ENCODE results near the gene ABCG5.

The ABCG5 gene

DNA sequence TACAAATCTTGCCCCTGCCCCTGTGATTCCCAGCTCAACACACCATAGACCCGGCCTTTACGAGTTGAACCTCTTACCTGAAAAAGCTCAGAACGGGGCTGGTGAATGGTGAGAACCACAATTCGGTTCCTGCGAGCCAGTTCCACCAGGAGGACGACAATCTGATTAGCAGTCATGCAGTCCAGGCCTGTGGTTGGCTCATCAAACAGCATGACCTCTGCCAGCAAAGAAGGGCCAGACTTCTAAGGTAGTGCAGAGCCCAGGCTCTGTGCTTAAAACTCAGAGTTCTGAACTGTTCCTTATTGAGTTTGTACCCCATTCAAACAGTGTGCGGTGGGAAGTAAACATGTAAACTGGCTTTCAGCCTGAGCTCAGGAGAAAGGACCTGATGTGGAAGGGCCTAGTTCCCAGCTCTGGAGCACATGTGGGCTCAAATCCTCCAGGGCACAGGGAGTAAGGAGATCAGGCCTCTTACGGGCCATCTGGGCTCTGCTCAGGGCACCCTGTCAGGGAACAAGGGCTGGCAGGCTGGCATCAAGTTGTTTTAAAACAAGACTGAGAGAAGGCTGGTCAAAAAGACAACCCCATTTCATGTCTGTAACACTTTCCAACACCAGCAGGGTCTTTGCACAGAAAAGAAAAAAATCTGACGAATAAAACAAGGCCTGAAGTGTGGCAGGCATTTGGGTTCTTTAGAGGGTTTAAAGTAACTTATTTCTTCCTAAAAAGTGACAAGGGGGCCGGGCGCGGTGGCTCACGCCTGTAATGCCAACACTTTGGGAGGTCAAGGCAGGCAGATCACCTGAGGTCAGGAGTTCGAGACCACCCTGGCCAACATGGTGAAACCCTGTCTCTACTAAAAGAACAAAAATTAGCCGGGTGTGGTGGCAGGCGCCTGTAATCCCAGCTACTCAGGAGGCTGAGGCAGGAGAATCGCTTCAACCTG is 12.1 kb downstream of the ABCG5 start:
- Mint-ChIP-seq H3K27me3 (peaks cover 35% of the 10 kb centered on the region), H3K9me3 (no peaks in the 10 kb centered on the region), H3K4me1 (peaks cover 5% of the 10 kb centered on the region), H3K4me3 (no peak overlapping the region), H3K36me3 (no peaks in the 10 kb centered on the region), H3K27ac (no peak overlapping the region)
- ATAC-seq = no peak

DNA sequence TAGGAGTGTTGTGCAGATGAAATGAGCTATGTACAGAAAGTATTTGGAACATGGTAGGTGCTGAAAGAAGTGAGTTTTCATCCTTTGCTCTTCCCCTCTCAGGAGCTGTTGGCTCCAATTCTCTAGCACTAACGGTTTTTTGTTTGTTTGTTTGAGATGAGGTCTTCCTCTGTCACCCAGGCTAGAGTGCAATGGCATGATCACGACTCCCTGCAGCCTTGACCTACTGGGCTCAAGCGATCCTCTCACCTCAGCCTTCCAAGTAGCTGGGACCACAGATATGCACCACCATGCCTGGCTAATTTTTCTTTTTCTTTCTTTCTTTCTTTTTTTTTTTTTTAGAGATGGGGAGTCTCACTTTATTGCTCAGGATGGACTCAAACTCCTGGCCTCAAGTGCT is 12.8 kb downstream of the ABCG5 start:
- Mint-ChIP-seq H3K27me3 (peaks cover 32% of the 10 kb centered on the region), H3K4me1 (no peaks in the 10 kb centered on the region), H3K9me3 (no peaks in the 10 kb centered on the region), H3K36me3 (no peaks in the 10 kb centered on the region), H3K4me3 (no peak overlapping the region), H3K27ac (no peak overlapping the region)
- no peak for ATAC-seq

DNA sequence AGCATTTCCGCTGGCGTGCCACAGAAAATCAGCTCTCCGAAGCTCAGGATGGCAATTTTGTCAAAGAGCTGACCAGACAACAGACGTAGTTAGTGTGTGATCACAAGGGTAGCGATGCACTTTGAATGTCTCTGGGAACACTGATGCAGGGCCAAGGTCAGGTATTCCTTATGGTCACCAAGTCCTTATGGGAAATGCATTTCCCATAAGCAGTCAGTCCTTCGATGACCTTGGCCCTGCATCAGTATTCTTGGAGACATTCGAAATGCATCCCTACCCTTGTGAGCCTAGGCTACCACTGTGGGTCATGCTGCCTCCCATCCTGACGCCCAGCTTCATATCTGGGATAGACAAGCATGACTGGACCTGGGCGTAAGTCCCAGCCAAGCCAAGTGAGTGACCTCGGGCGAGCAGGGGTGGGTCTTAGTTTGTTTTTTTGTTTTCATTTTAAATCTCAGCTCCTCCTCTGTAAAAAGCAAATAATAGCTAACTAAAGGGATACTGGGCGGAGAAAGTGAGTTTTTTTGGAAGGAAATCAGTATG is 13.6 kb downstream of the ABCG5 start:
- H3K4me3 Mint-ChIP-seq = no peak overlapping the region
- H3K27me3 Mint-ChIP-seq = peaks cover 23% of the 10 kb centered on the region

DNA sequence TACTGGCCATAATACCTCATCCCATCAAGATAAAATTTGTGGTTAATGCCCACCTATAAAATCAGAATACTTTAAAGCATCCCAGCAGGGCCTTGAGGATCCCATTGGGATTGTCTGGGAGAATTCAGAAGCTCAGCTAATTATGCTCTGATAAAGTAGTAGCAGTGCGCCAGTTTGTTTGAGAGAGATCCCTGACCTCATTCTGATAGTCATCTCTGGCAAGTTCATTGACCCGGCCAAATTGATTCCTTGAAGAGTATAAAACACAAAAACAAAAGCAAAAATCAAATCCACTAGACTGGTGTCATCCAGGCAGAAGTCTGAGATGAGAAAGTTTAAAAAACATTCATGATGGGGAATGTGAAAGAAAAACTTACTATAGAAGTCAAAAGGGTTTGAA is 14.1 kb downstream of the ABCG5 start:
- no peak overlapping the region for H3K27ac Mint-ChIP-seq
- no peak for ATAC-seq
- H3K4me1 Mint-ChIP-seq = no peaks in the 10 kb centered on the region
- H3K27me3 Mint-ChIP-seq = peaks cover 20% of the 10 kb centered on the region
- no peaks in the 10 kb centered on the region for H3K36me3 Mint-ChIP-seq
- no peak overlapping the region for H3K4me3 Mint-ChIP-seq
- no peaks in the 10 kb centered on the region for H3K9me3 Mint-ChIP-seq

More for the DNA sequence above, 13.6 kb downstream of the ABCG5 start:
- H3K4me1 Mint-ChIP-seq = no peaks in the 10 kb centered on the region
- no peak overlapping the region for H3K27ac Mint-ChIP-seq
- no peak for ATAC-seq
- H3K9me3 Mint-ChIP-seq = no peaks in the 10 kb centered on the region
- H3K36me3 Mint-ChIP-seq = no peaks in the 10 kb centered on the region

DNA sequence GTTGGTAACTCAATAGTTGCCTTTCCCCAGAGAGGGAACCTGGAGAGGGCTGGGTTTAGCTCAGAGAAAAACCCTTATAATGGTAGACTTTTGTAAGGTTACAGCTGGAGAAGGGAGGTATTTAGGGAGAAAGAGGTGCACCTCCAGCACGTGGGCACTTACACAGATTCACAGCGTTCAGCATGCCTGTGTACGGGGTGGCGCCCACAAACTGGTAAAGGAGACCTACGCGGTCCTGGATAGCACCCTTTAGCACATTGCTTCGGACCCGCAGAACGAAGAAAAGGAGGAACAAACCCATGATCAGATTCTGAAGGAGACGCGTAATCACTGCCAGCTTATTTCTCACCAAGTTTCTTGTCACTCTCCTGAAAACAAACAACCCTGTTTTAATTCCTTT is 14.9 kb downstream of the ABCG5 start:
- peaks cover 14% of the 10 kb centered on the region for H3K27me3 Mint-ChIP-seq
- no peaks in the 10 kb centered on the region for H3K9me3 Mint-ChIP-seq
- H3K4me1 Mint-ChIP-seq = no peaks in the 10 kb centered on the region
- H3K36me3 Mint-ChIP-seq = no peaks in the 10 kb centered on the region
- ATAC-seq = no peak
- H3K4me3 Mint-ChIP-seq = no peak overlapping the region
- H3K27ac Mint-ChIP-seq = no peak overlapping the region

DNA sequence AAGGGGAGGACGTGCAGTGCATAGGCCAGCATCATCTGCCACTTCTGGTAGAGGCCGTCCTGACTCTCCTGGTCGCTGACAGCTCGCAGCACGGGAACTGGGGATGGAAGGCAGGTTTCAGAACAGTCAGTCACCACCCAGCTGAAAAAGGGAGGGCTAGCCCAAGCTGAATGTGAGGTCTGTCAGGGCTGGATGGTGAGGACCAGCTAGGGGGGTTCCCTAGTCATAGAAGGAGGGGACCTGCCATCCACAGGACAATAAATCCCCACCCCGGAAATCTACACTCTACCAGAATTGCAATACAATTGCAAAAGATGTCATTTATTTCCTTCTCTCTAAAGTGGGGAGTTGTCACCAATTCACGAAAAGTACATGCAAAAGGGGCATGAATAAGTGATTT is 15.8 kb downstream of the ABCG5 start:
- Mint-ChIP-seq H3K27ac (no peak overlapping the region), H3K9me3 (no peaks in the 10 kb centered on the region), H3K36me3 (no peaks in the 10 kb centered on the region), H3K27me3 (peaks cover 14% of the 10 kb centered on the region), H3K4me1 (no peaks in the 10 kb centered on the region), H3K4me3 (no peak overlapping the region)
- ATAC-seq = no peak

DNA sequence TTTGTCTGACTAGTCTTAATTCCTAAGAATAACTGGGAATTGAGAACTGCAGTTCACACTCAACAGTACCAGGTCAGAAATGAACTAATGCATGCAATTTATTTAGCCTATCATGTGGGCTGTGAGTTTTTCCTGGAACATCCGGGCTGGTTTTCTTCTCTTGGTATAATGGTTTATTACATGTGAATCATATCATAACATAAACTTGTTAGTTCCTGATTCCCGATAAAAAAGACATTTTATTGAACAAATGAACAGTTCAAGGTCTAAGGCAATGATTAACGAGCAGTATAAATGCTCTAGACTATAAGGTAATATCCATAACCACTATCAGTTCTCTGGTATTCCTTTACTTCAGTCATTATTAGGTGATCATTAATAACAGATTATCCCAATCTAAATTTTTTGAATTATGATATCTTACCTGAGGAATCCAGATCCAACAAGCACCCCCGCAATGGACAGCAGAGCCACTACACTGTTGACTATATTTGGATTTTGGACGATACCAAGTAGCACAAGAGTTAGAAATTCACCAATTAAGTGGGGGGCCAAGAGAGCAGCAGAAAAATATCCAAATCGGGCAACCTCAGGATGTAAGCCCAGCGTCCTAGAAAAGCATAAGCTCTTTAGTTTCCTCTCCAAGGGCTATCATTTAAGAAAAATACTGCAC is 19.0 kb downstream of the ABCG5 start:
- no peak overlapping the region for H3K4me3 Mint-ChIP-seq

DNA sequence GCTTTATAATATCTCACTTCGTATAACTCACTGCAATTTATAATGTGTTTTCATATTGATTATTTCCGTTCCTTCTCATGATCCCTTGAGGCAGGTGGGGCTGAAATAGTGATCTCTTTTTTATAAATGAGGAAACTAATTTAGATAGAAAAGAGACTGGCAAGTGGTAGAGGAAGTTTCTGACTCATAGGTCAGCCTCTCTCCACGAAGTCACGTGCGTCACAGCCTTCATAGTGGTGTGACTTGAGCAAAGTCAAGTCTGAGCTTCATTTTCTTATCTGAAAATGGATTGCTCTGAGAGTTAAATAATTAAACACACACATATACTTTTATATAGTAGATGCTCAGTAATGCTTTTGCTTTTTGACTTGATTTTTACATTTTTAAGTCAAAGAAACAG is 19.9 kb downstream of the ABCG5 start:
- ATAC-seq = peak; percentile 82
- Mint-ChIP-seq H3K36me3 (peaks cover 5% of the 10 kb centered on the region), H3K27ac (no peak overlapping the region), H3K4me3 (no peak overlapping the region), H3K4me1 (no peaks in the 10 kb centered on the region), H3K9me3 (peaks cover 3% of the 10 kb centered on the region), H3K27me3 (peaks cover 14% of the 10 kb centered on the region)

More for the DNA sequence above, 19.0 kb downstream of the ABCG5 start:
- Mint-ChIP-seq H3K36me3 (peaks cover 5% of the 10 kb centered on the region), H3K27ac (no peak overlapping the region), H3K9me3 (peaks cover 3% of the 10 kb centered on the region), H3K27me3 (peaks cover 14% of the 10 kb centered on the region), H3K4me1 (no peaks in the 10 kb centered on the region)
- ATAC-seq = no peak

DNA sequence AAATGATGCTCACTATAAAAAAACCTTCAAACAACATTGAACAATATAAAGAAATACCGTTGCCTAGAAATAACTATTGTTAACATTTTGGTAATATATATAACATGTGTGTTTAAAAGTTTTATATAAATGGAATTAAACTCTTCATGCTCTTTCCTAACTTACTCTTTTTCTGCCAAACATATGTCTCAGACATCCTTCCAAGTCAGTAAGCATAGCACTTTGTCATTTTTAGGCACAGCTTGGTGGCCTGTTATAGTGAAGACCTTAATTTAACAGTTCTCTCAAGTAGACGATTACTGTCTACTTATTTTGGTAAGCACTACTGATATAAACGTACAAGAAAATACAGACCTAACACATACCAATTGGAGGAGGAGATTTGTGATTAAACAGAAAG is 23.9 kb downstream of the ABCG5 start:
- Mint-ChIP-seq H3K27me3 (no peaks in the 10 kb centered on the region), H3K4me1 (no peaks in the 10 kb centered on the region), H3K27ac (no peak overlapping the region), H3K36me3 (peaks cover 5% of the 10 kb centered on the region), H3K4me3 (no peak overlapping the region), H3K9me3 (peaks cover 3% of the 10 kb centered on the region)
- no peak for ATAC-seq

DNA sequence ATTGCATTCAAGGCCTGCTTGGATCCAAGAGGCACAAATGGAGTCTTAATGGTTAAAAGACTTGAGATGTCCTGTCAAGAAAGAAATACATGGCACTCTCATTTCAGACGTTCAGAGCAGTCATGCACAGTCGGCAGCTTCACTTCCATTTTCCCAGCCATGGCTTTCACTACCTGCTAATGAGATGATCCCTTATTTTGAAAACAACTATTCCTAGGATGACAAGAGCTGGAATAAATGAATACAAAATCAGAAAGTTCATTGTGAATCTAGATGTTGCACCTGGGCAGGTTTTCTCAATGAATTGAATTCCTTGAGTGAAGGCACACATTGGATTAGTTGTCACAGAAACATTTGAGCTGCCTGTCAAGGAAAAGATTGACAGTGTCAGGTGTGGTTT is 25.7 kb downstream of the ABCG5 start:
- H3K36me3 Mint-ChIP-seq = peaks cover 5% of the 10 kb centered on the region
- H3K9me3 Mint-ChIP-seq = peaks cover 3% of the 10 kb centered on the region
- H3K4me3 Mint-ChIP-seq = no peak overlapping the region
- H3K4me1 Mint-ChIP-seq = no peaks in the 10 kb centered on the region
- no peak overlapping the region for H3K27ac Mint-ChIP-seq
- H3K27me3 Mint-ChIP-seq = no peaks in the 10 kb centered on the region
- ATAC-seq = no peak

DNA sequence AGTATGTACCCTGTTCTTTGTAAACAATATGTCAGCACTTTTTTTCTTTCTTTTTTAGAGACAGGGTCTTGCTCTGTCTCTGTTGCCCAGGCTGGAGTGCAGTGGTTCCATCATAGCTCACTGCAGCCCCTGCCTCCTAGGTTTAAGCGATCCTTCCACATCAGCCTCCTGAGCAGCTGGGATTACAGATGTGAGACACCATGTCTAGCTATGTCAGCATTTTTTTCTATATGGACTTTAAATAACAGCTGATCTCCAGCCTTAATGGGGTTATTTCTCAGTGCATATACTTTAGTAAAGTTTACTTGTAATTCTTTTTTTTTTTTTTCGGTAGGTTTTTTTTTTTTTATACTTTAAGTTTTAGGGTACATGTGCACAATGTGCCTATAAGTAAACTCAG is 26.6 kb downstream of the ABCG5 start:
- no peaks in the 10 kb centered on the region for H3K4me1 Mint-ChIP-seq
- peaks cover 3% of the 10 kb centered on the region for H3K9me3 Mint-ChIP-seq
- no peak for ATAC-seq
- no peak overlapping the region for H3K4me3 Mint-ChIP-seq
- H3K36me3 Mint-ChIP-seq = peaks cover 10% of the 10 kb centered on the region
- no peak overlapping the region for H3K27ac Mint-ChIP-seq
- H3K27me3 Mint-ChIP-seq = no peaks in the 10 kb centered on the region

DNA sequence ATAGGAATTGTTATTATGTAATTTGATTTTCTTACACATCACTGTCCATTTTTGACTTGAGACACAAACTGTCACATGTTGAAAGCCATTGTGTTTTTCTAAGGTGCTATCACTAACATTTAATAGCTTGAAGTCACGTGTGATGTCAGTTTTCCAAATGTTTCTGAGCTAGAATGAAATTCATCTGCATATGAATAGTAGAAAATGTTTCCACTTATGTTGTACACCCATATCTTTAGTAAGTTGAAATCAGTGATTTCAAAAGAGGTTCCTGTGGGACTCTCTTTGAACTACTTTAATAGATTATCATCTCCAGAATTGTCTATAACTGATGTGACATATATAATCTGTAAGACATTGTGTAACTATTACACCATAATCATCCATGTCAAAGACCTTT is 27.8 kb downstream of the ABCG5 start:
- H3K9me3 Mint-ChIP-seq = peaks cover 3% of the 10 kb centered on the region
- no peaks in the 10 kb centered on the region for H3K27me3 Mint-ChIP-seq
- H3K36me3 Mint-ChIP-seq = peaks cover 10% of the 10 kb centered on the region
- H3K4me3 Mint-ChIP-seq = no peak overlapping the region
- no peak overlapping the region for H3K27ac Mint-ChIP-seq
- H3K4me1 Mint-ChIP-seq = no peaks in the 10 kb centered on the region
- ATAC-seq = no peak

DNA sequence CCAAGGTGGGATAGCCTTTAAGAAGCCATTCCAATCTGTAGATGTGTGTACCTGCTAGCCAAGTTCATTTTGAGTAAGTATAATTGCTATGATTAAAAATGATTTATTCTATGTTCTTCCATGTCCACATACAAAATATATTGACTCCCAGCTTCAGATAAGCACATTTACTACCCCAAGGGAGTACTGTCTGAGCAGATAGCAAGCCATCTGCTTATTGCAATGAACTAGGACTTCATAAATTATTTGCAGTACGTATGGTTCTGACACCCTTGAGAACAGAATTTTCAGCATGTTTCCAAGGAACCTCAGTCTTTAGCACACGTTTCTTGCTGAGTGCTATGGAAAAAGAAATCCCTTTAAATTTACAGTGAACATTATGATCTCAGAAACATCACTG is 28.2 kb downstream of the ABCG5 start:
- peaks cover 1% of the 10 kb centered on the region for H3K9me3 Mint-ChIP-seq
- H3K4me1 Mint-ChIP-seq = no peaks in the 10 kb centered on the region
- no peak for ATAC-seq
- H3K27me3 Mint-ChIP-seq = no peaks in the 10 kb centered on the region
- H3K36me3 Mint-ChIP-seq = peaks cover 7% of the 10 kb centered on the region
- no peak overlapping the region for H3K4me3 Mint-ChIP-seq
- no peak overlapping the region for H3K27ac Mint-ChIP-seq

DNA sequence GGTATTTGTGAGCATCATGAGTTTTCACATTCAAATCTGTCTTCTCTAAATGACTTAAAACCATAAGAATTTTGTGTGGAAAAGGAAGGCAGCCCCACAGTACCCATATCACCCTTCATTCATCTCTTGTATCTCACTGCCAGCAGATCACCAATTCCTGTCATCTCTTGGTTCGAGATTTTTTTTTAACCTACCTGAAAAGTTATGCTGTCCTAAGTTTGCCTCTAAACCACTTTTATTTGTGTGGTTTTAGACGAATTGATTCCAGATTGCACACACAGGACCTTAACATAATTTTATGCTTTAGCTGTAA is 32.0 kb downstream of the ABCG5 start:
- ATAC-seq = no peak
- Mint-ChIP-seq H3K36me3 (peaks cover 15% of the 10 kb centered on the region), H3K4me1 (no peaks in the 10 kb centered on the region), H3K27me3 (no peaks in the 10 kb centered on the region), H3K27ac (no peak overlapping the region), H3K4me3 (no peak overlapping the region), H3K9me3 (no peaks in the 10 kb centered on the region)

DNA sequence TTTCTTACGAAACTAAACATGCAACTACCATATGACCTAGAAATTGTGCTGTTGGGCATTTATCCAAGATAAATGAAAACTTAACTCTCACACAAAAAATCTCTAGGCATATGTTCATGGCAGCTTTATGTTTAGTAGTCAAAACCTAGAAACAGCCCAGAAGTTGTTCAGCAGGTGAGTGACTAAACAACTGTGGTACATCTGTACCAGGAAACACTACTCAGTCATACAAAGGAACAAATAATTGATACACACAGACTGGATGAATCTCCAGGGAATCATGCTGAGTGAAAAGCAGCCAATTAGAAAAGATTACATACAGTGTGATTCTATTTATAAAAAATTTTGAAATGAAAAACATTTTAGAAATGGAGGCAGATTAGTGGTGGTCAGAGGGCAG is 35.5 kb downstream of the ABCG5 start:
- Mint-ChIP-seq H3K9me3 (no peaks in the 10 kb centered on the region), H3K4me1 (no peaks in the 10 kb centered on the region), H3K27me3 (no peaks in the 10 kb centered on the region), H3K4me3 (no peak overlapping the region), H3K27ac (no peak overlapping the region), H3K36me3 (peaks cover 15% of the 10 kb centered on the region)
- no peak for ATAC-seq

DNA sequence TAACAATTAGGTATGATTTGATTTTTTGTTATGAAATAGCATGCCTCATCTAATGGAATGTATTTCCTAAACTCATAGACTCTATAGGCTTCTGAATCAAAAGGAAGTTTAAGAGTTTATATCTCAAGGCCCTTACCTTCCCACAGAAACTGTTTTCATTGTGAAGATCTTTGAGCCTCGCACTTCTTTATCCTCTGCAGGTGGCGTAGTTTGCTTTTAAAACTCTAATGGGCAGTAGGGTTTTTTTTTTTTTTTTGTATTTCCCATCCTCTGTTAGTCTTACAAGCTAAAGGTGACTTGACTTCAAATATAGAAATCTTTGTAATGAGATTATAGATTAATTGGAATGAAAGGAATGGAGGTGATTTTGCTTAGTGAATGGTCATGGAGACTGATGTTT is 36.5 kb downstream of the ABCG5 start:
- Mint-ChIP-seq H3K4me1 (no peaks in the 10 kb centered on the region), H3K27me3 (no peaks in the 10 kb centered on the region), H3K27ac (no peak overlapping the region), H3K36me3 (peaks cover 11% of the 10 kb centered on the region), H3K4me3 (no peak overlapping the region), H3K9me3 (no peaks in the 10 kb centered on the region)
- no peak for ATAC-seq
